GM06990 (cell line): ENCODE data around the gene DDX51.

Experiments used
- DNase-seq: peaks from one replicate; pipeline ENCODE4 v3.0.0-alpha.2; 2011; ENCODE audit not compliant: insufficient read length; ENCODE audit errors: extremely low read depth
- H3K27me3 ChIP-seq: replicated peaks from 2 replicates; pipeline ENCODE4 v1.6.0; 2011; ENCODE audit warnings: low read length; ENCODE audit not compliant: control insufficient read depth, insufficient read depth
- H3K36me3 ChIP-seq: 2 replicates; pipeline ENCODE4 v1.5.1; 2011; ENCODE audit warnings: low read length; ENCODE audit not compliant: control insufficient read depth, insufficient read depth
- H3K4me3 ChIP-seq: replicated peaks from 2 replicates; pipeline ENCODE4 v1.5.1; 2011; ENCODE audit warnings: low read depth, mild to moderate bottlenecking, control low read depth, low read length
- CTCF ChIP-seq: IDR thresholded peaks from 2 replicates; pipeline ENCODE4 v1.5.1; 2011; ENCODE audit warnings: low read length, control low read depth, mild to moderate bottlenecking, inconsistent platforms; ENCODE audit not compliant: insufficient read depth, poor library complexity, severe bottlenecking

The DDX51 gene

GRCh38 chr12:132179431-132180362 is 35.6 kb upstream of the DDX51 start:
- H3K36me3 ChIP-seq: no peaks in the 10 kb centered on the region
- no peak overlapping the region for H3K4me3 ChIP-seq
- no peaks in the 10 kb centered on the region for H3K27me3 ChIP-seq
- DNase-seq: no peak
- TF ChIP-seq CTCF: no peak

DNA sequence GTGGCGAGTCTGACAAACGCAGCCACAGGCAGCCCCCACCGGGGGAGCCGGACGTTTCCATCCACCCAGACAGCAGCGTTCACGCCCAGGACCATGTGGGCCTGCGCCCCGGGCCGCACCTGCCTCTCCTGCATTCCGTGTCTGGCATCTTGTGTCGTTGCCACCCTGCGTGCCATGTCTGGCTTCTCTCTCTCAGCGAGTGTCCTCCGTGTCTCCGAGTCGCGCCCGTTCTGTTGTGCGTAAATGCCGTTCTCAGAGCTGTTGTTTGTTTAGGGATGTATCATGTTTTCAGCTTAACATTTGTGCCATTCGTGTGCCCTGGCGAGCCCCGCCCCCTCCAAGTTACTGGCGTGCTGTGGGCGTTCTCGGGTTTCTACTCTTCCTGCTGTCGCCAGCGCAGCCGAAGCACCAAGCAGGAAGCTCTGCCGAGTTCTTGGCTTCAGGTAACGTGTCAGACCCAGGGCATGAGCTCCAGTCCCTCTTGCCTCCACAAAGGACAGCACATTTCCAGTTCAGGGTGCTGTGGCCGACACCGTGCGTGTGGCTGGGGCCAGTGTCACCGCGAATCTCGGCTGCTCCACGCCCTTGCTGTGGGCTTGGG is 34.8 kb upstream of the DDX51 start:
- Histone ChIP-seq H3K4me3 (no peak overlapping the region), H3K36me3 (no peaks in the 10 kb centered on the region), H3K27me3 (no peaks in the 10 kb centered on the region)
- DNase-seq: no peak
- TF ChIP-seq CTCF: no peak

- no peak overlapping the region for H3K4me3 ChIP-seq
- H3K27me3 ChIP-seq: no peaks in the 10 kb centered on the region
- TF ChIP-seq CTCF: no peak
- DNase-seq: no peak
- no peaks in the 10 kb centered on the region for H3K36me3 ChIP-seq
Observed at GRCh38 chr12:132178316-132178715, 34.2 kb upstream of the DDX51 start.

DNA sequence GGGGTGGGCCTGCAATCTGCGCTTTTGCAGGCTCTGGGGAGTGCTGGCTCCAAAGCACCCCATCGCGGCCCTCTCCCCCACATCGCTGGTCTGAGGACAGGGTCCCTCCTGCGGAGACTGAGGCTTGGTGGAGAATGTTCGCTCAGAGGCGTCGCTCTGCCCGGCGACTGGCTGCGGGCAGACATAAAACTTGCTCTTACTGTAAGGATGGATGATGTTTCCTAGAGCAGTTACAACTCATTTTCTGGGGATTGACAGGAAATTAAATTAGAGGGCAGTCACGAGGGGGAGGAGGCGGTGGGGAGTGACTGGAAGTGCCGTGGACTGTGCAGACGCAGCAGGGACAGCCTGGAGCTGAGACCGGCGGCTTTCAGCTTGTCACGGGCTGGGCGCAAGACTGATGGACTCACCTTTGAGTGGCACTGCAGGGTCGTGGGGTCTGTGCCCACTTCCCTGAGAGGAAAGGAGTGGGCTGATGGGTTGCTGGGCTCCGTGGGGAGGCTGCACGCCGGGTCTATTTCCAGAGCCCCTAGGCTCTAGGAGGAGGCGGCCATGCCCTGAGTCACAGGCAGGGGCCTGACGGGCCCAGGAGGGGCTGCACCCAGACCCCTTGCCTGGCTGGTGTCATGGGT is 32.9 kb upstream of the DDX51 start:
- Histone ChIP-seq H3K36me3 (no peaks in the 10 kb centered on the region), H3K27me3 (no peaks in the 10 kb centered on the region), H3K4me3 (no peak overlapping the region)
- no peak for DNase-seq
- TF ChIP-seq CTCF: no peak

DNA sequence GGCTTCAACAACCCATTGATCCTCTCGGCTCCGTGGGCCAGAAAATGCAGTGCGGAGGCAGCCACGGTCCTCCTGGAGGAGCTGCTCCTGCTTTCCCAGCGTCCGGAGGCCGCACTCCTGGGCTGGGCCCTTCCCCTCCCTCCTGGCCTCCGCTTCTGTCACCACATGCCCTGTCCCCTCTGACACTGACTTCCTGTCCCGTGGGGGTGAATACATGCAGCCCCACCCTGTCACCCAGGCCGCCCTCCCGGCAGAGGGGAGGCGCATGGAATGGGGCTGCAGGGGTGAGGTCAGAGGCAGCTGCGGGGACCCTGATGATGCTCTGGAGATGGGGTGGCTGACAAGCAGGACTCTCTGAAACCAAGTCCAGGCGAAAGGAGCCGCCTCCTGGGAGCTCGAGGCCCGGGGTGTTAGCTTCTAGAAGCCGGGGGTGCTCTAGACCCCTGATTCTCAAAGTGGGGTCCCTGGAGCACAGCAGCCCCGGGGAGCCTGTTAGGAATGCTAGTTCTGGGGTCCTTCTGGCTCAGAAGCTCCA is 32.3 kb upstream of the DDX51 start:
- Histone ChIP-seq H3K4me3 (no peak overlapping the region), H3K27me3 (no peaks in the 10 kb centered on the region; the same call in 1 of the 2 replicates)
- DNase-seq: no peak

More for the DNA sequence above, 32.3 kb upstream of the DDX51 start:
- no peaks in the 10 kb centered on the region for H3K36me3 ChIP-seq
- TF ChIP-seq CTCF: no peak
